ENCODE measurements around the gene KRTAP8-1.

KRTAP8-1 gene

GRCh38 chr21:30847627-30848500 lies 34.8 kb upstream of the KRTAP8-1 start (continued):
- no peak for TF ChIP-seq PRDM6 (tag by site-specific recombination; IDR thresholded peaks at IDR 0.05)
- TF ChIP-seq CTCF (tag by site-specific recombination; IDR thresholded peaks at IDR 0.05): no peak
- no peak for TF ChIP-seq ZNF658 (tag by site-specific recombination; IDR thresholded peaks at IDR 0.05)

- Histone ChIP-seq H3K9me3 (ENCODE audit: control insufficient read depth, insufficient read depth, low read depth, low read length) (no peaks in the 10 kb centered on the region), H3K36me3 (ENCODE audit: control insufficient read depth in 2 of 2, insufficient read depth in 1 of 2, low read length in 2 of 2) (no peaks in the 10 kb centered on the region), H3K4me3 (ENCODE audit: low read depth, low read length) (no peak overlapping the region), H3K27ac (ENCODE audit: extremely low read depth, low read depth, low read length) (no peak overlapping the region), H3K4me1 (ENCODE audit: control insufficient read depth, insufficient read depth, low read length) (no peaks in the 10 kb centered on the region)
- ChIA-PET POLR2A (no interaction called here), CTCF (interaction anchor here (0.5 to 1.0 kb wide), 4 partner anchors 9 to 169 kb away, joined by 3 to 6 read pairs (median 4); no protein-coding TSS in a partner anchor)
- TF ChIP-seq ZFP3 (tag by site-specific recombination; IDR thresholded peaks at IDR 0.05; ENCODE audit: low read depth) (no peak), ZNF112 (tag by site-specific recombination; IDR thresholded peaks at IDR 0.05) (no peak), ZSCAN4 (tag by site-specific recombination; IDR thresholded peaks at IDR 0.05) (no peak)
Measured at GRCh38 chr21:30842990-30843389, 29.9 kb upstream of the KRTAP8-1 start.

- Histone ChIP-seq H3K36me3 (ENCODE audit: control insufficient read depth in 2 of 2, insufficient read depth in 1 of 2, low read length in 2 of 2) (no peaks in the 10 kb centered on the region), H3K4me3 (ENCODE audit: low read depth, low read length) (no peak overlapping the region), H3K4me1 (ENCODE audit: control insufficient read depth, insufficient read depth, low read length) (no peaks in the 10 kb centered on the region), H3K9me3 (ENCODE audit: control insufficient read depth, insufficient read depth, low read depth, low read length) (no peaks in the 10 kb centered on the region), H3K27ac (ENCODE audit: extremely low read depth, low read depth, low read length) (no peak overlapping the region)
- TF ChIP-seq ZNF280D (tag by site-specific recombination; IDR thresholded peaks at IDR 0.05) (no peak), SCRT2 (tag by site-specific recombination; IDR thresholded peaks at IDR 0.05) (peak; percentile 58)
- POLR2A ChIA-PET: no interaction called here
- CTCF ChIA-PET: interaction anchor here (0.6 to 2.4 kb wide), 25 partner anchors 8 to 763 kb away, joined by 3 to 9 read pairs (median 4); partner anchors contain the start of gene KRTAP7-1
Measured at GRCh38 chr21:30839304-30839703, 26.2 kb upstream of the KRTAP8-1 start.

GRCh38 chr21:30838536-30838935 lies 25.5 kb upstream of the KRTAP8-1 start:
- TF ChIP-seq ZNF585B (tag by site-specific recombination; IDR thresholded peaks at IDR 0.05): no peak
- no peak for TF ChIP-seq ZNF600 (tag by site-specific recombination; IDR thresholded peaks at IDR 0.05)
- no peak for TF ChIP-seq ZNF610 (tag by site-specific recombination; IDR thresholded peaks at IDR 0.05; ENCODE audit: borderline replicate concordance)
- TF ChIP-seq BCL11A (tag by site-specific recombination; IDR thresholded peaks at IDR 0.05; ENCODE audit: low read depth): no peak
- TF ChIP-seq ZNF239 (tag by site-specific recombination; IDR thresholded peaks at IDR 0.05): no peak
- TF ChIP-seq ZNF19 (tag by site-specific recombination; IDR thresholded peaks at IDR 0.05; ENCODE audit: low read depth): no peak
- POLR2A ChIA-PET: no interaction called here
- Histone ChIP-seq H3K9me3 (ENCODE audit: control insufficient read depth, insufficient read depth, low read depth, low read length) (no peaks in the 10 kb centered on the region), H3K4me1 (ENCODE audit: control insufficient read depth, insufficient read depth, low read length) (no peaks in the 10 kb centered on the region), H3K36me3 (ENCODE audit: control insufficient read depth in 2 of 2, insufficient read depth in 1 of 2, low read length in 2 of 2) (no peaks in the 10 kb centered on the region), H3K4me3 (ENCODE audit: low read depth, low read length) (no peak overlapping the region), H3K27ac (ENCODE audit: extremely low read depth, low read depth, low read length) (no peak overlapping the region)
- CTCF ChIA-PET: interaction anchor here (1.4 to 2.4 kb wide), 4 partner anchors 9 to 333 kb away, joined by 6 to 9 read pairs (median 8); partner anchors contain the start of gene KRTAP7-1

All from HEK293 (cell line).